HG03457 (cell line): ENCODE results near the gene RC3H1.

Experiments used
- ATAC-seq: cut with Tn5 transposase; IDR thresholded peaks from one replicate; pipeline ENCODE4 v1.9.1; 2021; ENCODE audit warnings: moderate number of reproducible peaks; ENCODE audit not compliant: unreplicated experiment

The RC3H1 gene

DNA sequence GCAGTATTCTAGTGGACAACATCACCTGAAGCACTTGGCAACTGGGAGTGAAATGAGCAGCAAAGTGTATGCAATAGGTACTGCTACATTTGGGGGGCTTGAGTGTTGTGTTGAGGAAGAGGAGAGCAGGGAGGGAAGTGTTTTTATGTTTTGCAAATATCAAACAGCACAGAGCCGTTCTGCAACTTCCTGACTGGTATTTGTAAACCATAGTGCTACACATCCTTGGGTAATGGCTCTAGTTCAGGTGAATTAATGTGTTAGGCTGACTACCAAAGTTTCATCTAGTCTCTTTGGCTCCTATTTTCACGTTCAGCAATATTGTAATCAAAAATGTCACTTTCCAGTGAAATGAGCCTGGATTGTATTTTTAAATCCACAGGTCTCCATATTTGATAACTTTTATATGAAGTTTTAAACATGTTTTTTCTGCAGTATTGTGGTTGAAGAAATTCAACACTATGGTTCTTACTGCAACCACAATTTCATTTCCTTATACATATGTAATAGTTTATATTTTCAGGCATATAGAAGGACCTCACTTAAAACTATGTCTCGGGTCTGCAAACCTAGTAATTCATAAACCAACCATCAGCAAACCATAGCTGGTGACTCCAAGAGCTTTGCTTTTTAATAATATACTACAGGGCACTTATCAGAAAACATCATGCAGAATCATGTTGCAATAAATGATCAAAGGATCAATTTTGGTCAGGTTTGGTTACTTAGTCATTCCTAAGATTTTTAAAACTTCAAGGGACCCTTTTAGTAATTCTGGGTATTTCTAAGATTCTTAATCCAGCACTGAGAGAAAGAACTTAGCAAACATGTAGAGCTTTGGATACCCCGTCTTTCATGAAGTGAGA is 135.2 kb downstream of the RC3H1 start:
- ATAC-seq, result no peak

DNA sequence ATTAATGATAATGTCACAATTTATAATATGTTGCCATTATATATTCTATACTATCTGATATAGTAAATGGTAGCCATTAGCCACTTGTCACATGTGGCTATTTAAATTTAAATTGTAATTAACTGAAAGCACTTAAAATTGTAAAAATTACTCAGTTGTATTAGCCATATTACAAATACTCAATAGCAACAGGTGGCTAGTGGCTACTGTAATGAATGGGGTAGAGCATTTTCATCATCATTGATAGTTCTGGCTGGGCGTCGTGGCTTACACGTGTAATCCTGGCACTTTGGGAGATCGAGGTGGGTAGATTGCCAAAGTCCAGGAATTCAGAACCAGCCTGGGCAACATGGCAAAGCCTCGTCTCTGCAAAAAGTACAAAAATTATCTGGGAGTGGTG is 137.5 kb downstream of the RC3H1 start:
- no peak for ATAC-seq
